IMR-90 (cell line): Measurements from ENCODE around the gene SNCG. TPM values are rescaled to one million over a fixed set of nuclear protein-coding genes. Genes with fewer than 3 reads are reported as not detected.
A peak's percentile ranks its signal among the peaks of the same experiment; 100 is the strongest.

Source experiments
- ATAC-seq: fragments of 200-7000 bp; cut with Tn5 transposase; 2 replicates; pipeline ENCODE4 v1.9.1; 2020; ENCODE audit warnings: low read depth, mild to moderate bottlenecking, moderate library complexity
- BruUV-seq: library from RNA; stranded (reverse); fragments of 400-500 nt; replicated peaks from 2 replicates; lab custom pipeline; 2021; lab: Mats Ljungman, UMichigan
- CTCF ChIA-PET: fragments of 300-600 bp; formaldehyde crosslinking; extraction: SDS; loops from one replicate; lab custom pipeline; 2021; ENCODE audit warnings: antibody characterized with exemption; lab: Yijun Ruan, JAX
- POLR2A ChIA-PET: fragments of 300-600 bp; sonication (Branson Sonifier 250); formaldehyde crosslinking; loops from one replicate; lab custom pipeline; 2022; ENCODE audit warnings: antibody characterized with exemption; ENCODE audit not compliant: unreplicated experiment; lab: Charles Lee
- DNase-seq: peaks from one replicate; pipeline ENCODE4 v3.0.0; 2013
- H2AFZ ChIP-seq: replicated peaks from 2 replicates; pipeline ENCODE3; 2013; ENCODE audit warnings: low read length, mild to moderate bottlenecking; ENCODE audit not compliant: poor library complexity
- H2AK5ac ChIP-seq: 2 replicates; pipeline ENCODE4 v1.6.1; 2013; ENCODE audit warnings: low read depth, low read length, inconsistent platforms
- H2AK9ac ChIP-seq: replicated peaks from 2 replicates; pipeline ENCODE3; 2013; ENCODE audit warnings: mild to moderate bottlenecking, low read depth, low read length, moderate library complexity; ENCODE audit not compliant: poor library complexity
- H2BK120ac ChIP-seq: 2 replicates; pipeline ENCODE4 v1.6.1; 2013; ENCODE audit warnings: low read depth, low read length, inconsistent platforms
- H2BK15ac ChIP-seq: 3 replicates; pipeline ENCODE4 v1.6.1; 2013; ENCODE audit warnings: low read depth, low read length, inconsistent platforms
- H2BK20ac ChIP-seq: 2 replicates; pipeline ENCODE4 v1.6.1; 2013; ENCODE audit warnings: low read depth, mild to moderate bottlenecking, inconsistent platforms, low read length, moderate library complexity
- H2BK5ac ChIP-seq: 2 replicates; pipeline ENCODE4 v1.6.1; 2013; ENCODE audit warnings: mild to moderate bottlenecking, low read depth, low read length, inconsistent platforms; ENCODE audit not compliant: poor library complexity, severe bottlenecking
- H3K14ac ChIP-seq: replicated peaks from 2 replicates; pipeline ENCODE4 v1.6.1; 2013; ENCODE audit warnings: low read depth, low read length, inconsistent platforms
- H3K18ac ChIP-seq: 2 replicates; pipeline ENCODE4 v1.6.1; 2013; ENCODE audit warnings: low read depth, low read length, control low read depth
- H3K23ac ChIP-seq: 2 replicates; pipeline ENCODE4 v1.6.1; 2013; ENCODE audit warnings: low read depth, low read length, inconsistent platforms
- H3K27ac ChIP-seq: 2 replicates; pipeline ENCODE4 v1.5.1; 2013; ENCODE audit warnings: mild to moderate bottlenecking, control low read depth, low read length; ENCODE audit not compliant: insufficient read depth
- H3K27me3 ChIP-seq: 2 replicates; pipeline ENCODE4 v1.6.1; 2013; ENCODE audit warnings: low read length; ENCODE audit not compliant: control insufficient read depth, insufficient read depth
- H3K36me3 ChIP-seq: 2 replicates; pipeline ENCODE4 v1.6.1; 2013; ENCODE audit warnings: low read length, mixed read lengths; ENCODE audit not compliant: control insufficient read depth, insufficient read depth
- H3K4ac ChIP-seq: 2 replicates; pipeline ENCODE4 v1.6.1; 2013; ENCODE audit warnings: low read depth, low read length, inconsistent platforms
- H3K4me1 ChIP-seq: 2 replicates; pipeline ENCODE4 v1.6.1; 2013; ENCODE audit warnings: low read length, mixed read lengths; ENCODE audit not compliant: control insufficient read depth, insufficient read depth
- H3K4me2 ChIP-seq: 2 replicates; pipeline ENCODE4 v1.6.1; 2013; ENCODE audit warnings: low read depth, mild to moderate bottlenecking, control low read depth, low read length, moderate library complexity
- H3K4me3 ChIP-seq: 2 replicates; pipeline ENCODE4 v1.5.1; 2013; ENCODE audit warnings: low read depth, mild to moderate bottlenecking, control low read depth, low read length, moderate library complexity; ENCODE audit not compliant: insufficient read depth
- H3K56ac ChIP-seq: 2 replicates; pipeline ENCODE4 v1.6.1; 2013; ENCODE audit warnings: low read length, inconsistent platforms; ENCODE audit not compliant: insufficient read depth; ENCODE audit errors: extremely low read depth
- H3K79me1 ChIP-seq, 2 experiments: 2 replicates each; pipeline ENCODE4 v1.6.1; 2013; ENCODE audit warnings: low read length in 2 of 2, inconsistent platforms in 1 of 2, low read depth in 1 of 2
- H3K9ac ChIP-seq: 2 replicates; pipeline ENCODE4 v1.6.1; 2013; ENCODE audit warnings: low read depth, low read length, control low read depth
- H3K9me1 ChIP-seq: 2 replicates; pipeline ENCODE4 v1.6.1; 2013; ENCODE audit warnings: low read length, inconsistent platforms; ENCODE audit not compliant: insufficient read depth
- H3K9me3 ChIP-seq: 2 replicates; pipeline ENCODE4 v1.6.1; 2013; ENCODE audit warnings: low read length; ENCODE audit not compliant: control insufficient read depth, insufficient read depth
- H4K20me1 ChIP-seq: 2 replicates; pipeline ENCODE4 v1.6.1; 2013; ENCODE audit warnings: low read length, inconsistent platforms; ENCODE audit not compliant: insufficient read depth
- H4K5ac ChIP-seq: 2 replicates; pipeline ENCODE4 v1.6.1; 2013; ENCODE audit warnings: mild to moderate bottlenecking, low read depth, low read length, control low read depth
- H4K8ac ChIP-seq, 2 experiments: 2 replicates each; pipeline ENCODE4 v1.6.1; 2013; ENCODE audit warnings: low read depth in 2 of 2, low read length in 2 of 2, control low read depth in 1 of 2, inconsistent platforms in 1 of 2
- H4K91ac ChIP-seq: 2 replicates; pipeline ENCODE4 v1.6.1; 2013; ENCODE audit warnings: low read depth, low read length, inconsistent platforms; ENCODE audit not compliant: insufficient read depth
- MAFK ChIP-seq: IDR thresholded peaks from 2 replicates; pipeline ENCODE4 v1.6.1; 2012; ENCODE audit warnings: low read depth, low read length, improper control_type of control experiment
- POLR2A ChIP-seq: IDR thresholded peaks from 2 replicates; pipeline ENCODE4 v1.6.1; 2012; ENCODE audit warnings: mild to moderate bottlenecking, low read depth, low read length
- dilution Hi-C: fragments of 300-500 bp; cut with HindIII; formaldehyde crosslinking; loops from one replicate; pipeline ENCODE4 v1.14.3; 2018; ENCODE audit warnings: low sequenced_read_pairs; ENCODE audit not compliant: unreplicated experiment
- in situ Hi-C: fragments of 300-500 bp; cut with MboI; formaldehyde crosslinking; loops from 3 replicates; pipeline ENCODE4 v1.14.3; 2019; ENCODE audit warnings: low sequenced_read_pairs, inconsistent platforms, mixed read lengths
- intact Hi-C: fragments of 100-400 bp; cut with micrococcal nuclease; formaldehyde crosslinking; loops from 2 replicates; pipeline ENCODE4 v1.10.0; 2022
- polyA plus RNA-seq, 3 experiments: library from polyadenylated mRNA; depleted of rRNA; stranded (reverse); fragments of >200 nt; gene quantifications; 2 replicates each; pipeline ENCODE4 v1.2.3, GENCODE V29; 2012; ENCODE audit warnings: low replicate concordance in 1 of 3
- total RNA-seq: library from RNA; depleted of rRNA; stranded (reverse); fragments of >200 nt; gene quantifications from 2 replicates; pipeline ENCODE4 v1.2.3, GENCODE V29; 2012

Gene SNCG
- total and polyA plus RNA-seq, 2 of the 4 experiments (the other 2 are of a cell fraction): 10.6 to 19.0 TPM

- no TSS peak for BruUV-seq
- ATAC-seq (no peak), DNase-seq (peak; percentile 20)
These were observed 13.9 kb upstream of the SNCG start for GRCh38 chr10:86944471-86944870.

More at GRCh38 chr10:86944471-86944870, 13.9 kb upstream of the SNCG start:
- H2BK20ac ChIP-seq: no peak overlapping the region
- H3K9ac ChIP-seq: no peak overlapping the region
- no peak overlapping the region for H3K4me3 ChIP-seq
- in situ Hi-C loops (no loop called here), intact Hi-C loops (no loop called here), dilution Hi-C loops (no loop called here)
- no peak overlapping the region for H4K8ac ChIP-seq
- no peak overlapping the region for H3K4me2 ChIP-seq
- no peak overlapping the region for H2AFZ ChIP-seq
- H3K18ac ChIP-seq: no peak overlapping the region
- H2AK5ac ChIP-seq: no peak overlapping the region
- H3K27ac ChIP-seq: no peak overlapping the region
- H3K56ac ChIP-seq: no peak overlapping the region
- H3K9me1 ChIP-seq: no peaks in the 10 kb centered on the region
- no peak overlapping the region for H4K5ac ChIP-seq
- peaks cover 14% of the 10 kb centered on the region for H3K27me3 ChIP-seq
- CTCF ChIA-PET: no interaction called here
- H4K91ac ChIP-seq: no peak overlapping the region
- POLR2A ChIA-PET: no interaction called here
- no peaks in the 10 kb centered on the region for H3K79me1 ChIP-seq
- no peaks in the 10 kb centered on the region for H4K20me1 ChIP-seq
- no peak overlapping the region for H2BK5ac ChIP-seq
- H3K14ac ChIP-seq: no peak overlapping the region
- H2BK15ac ChIP-seq: no peak overlapping the region
- no peak for TF ChIP-seq POLR2A
- no peak for TF ChIP-seq MAFK
- H2AK9ac ChIP-seq: no peak overlapping the region
- H3K36me3 ChIP-seq: no peaks in the 10 kb centered on the region
- no peaks in the 10 kb centered on the region for H3K9me3 ChIP-seq
- no peaks in the 10 kb centered on the region for H3K4me1 ChIP-seq
- H2BK120ac ChIP-seq: no peak overlapping the region
- no peak overlapping the region for H3K23ac ChIP-seq
- H3K4ac ChIP-seq: no peak overlapping the region
